CD14-positive monocyte (primary cell): ENCODE data around the gene CCDC32. TPM values are rescaled to one million over a fixed set of nuclear protein-coding genes. Genes with fewer than 3 reads are reported as not detected.
A peak's percentile ranks its signal among the peaks of the same experiment; 100 is the strongest.

Source experiments
- DNase-seq, 3 donors: peaks; one replicate each; pipeline ENCODE4 v3.0.0-alpha.2; 2011 to 2022
- H2AFZ ChIP-seq: 2 replicates; pipeline ENCODE4 v1.6.0; 2012; ENCODE audit warnings: mild to moderate bottlenecking, low read depth, low read length, inconsistent platforms; ENCODE audit not compliant: insufficient read depth, poor library complexity, severe bottlenecking
- H3K27ac ChIP-seq, 2 donors: 1 replicate in 1 of 2; 2 replicates in 1 of 2; pipeline ENCODE4 v1.5.1; 2012 to 2013; ENCODE audit warnings: low read length in 2 of 2, control low read depth in 1 of 2, inconsistent platforms in 1 of 2, low read depth in 1 of 2, mild to moderate bottlenecking in 1 of 2
- H3K27me3 ChIP-seq, 2 donors: one replicate each; pipeline versions ENCODE4 v1.6.0 to v1.6.1; 2011 to 2013; ENCODE audit warnings: low read length in 2 of 2; ENCODE audit not compliant: control insufficient read depth in 2 of 2, insufficient read depth in 2 of 2
- H3K36me3 ChIP-seq, 2 donors: replicated peaks in 1 of 2; 1 replicate in 1 of 2; 2 replicates in 1 of 2; pipeline versions ENCODE4 v1.5.1 to v1.6.1; 2012 to 2013; ENCODE audit warnings: low read length in 2 of 2, control low read depth in 1 of 2, inconsistent platforms in 1 of 2, mild to moderate bottlenecking in 1 of 2; ENCODE audit not compliant: insufficient read depth in 2 of 2, control insufficient read depth in 1 of 2
- H3K4me1 ChIP-seq, 2 donors: 1 replicate in 1 of 2; 2 replicates in 1 of 2; pipeline versions ENCODE4 v1.5.1 to v1.6.1; 2012 to 2013; ENCODE audit warnings: low read length in 2 of 2, control low read depth in 1 of 2, inconsistent platforms in 1 of 2, mild to moderate bottlenecking in 1 of 2, moderate library complexity in 1 of 2; ENCODE audit not compliant: insufficient read depth in 2 of 2, control insufficient read depth in 1 of 2
- H3K4me2 ChIP-seq: replicated peaks from 2 replicates; pipeline ENCODE3; 2012; ENCODE audit warnings: low read length, moderate library complexity, mild to moderate bottlenecking; ENCODE audit not compliant: poor library complexity, severe bottlenecking; ENCODE audit errors: extremely low read depth
- H3K4me3 ChIP-seq, 3 experiments: fragments of 200-600 bp in 1 of 3; sonication (generic) in 1 of 3; replicated peaks in 1 of 3; 1 replicate in 2 of 3; 2 replicates in 1 of 3; pipeline ENCODE4 v1.5.1; 2011 to 2013; ENCODE audit warnings: low read length in 3 of 3, mild to moderate bottlenecking in 3 of 3, control low read depth in 2 of 3, low read depth in 2 of 3, inconsistent platforms in 1 of 3, moderate library complexity in 1 of 3
- H3K79me2 ChIP-seq: 2 replicates; pipeline ENCODE4 v1.6.0; 2012; ENCODE audit warnings: mild to moderate bottlenecking, control low read depth, inconsistent platforms, low read length, moderate library complexity; ENCODE audit not compliant: insufficient read depth
- H3K9ac ChIP-seq: 2 replicates; pipeline ENCODE4 v1.6.0; 2017; ENCODE audit warnings: low read length, mild to moderate bottlenecking; ENCODE audit not compliant: insufficient read depth, poor library complexity, severe bottlenecking
- H3K9me3 ChIP-seq, 2 donors: replicated peaks in 1 of 2; 1 replicate in 1 of 2; 2 replicates in 1 of 2; pipeline versions ENCODE4 v1.5.1 to v1.6.1; 2012 to 2013; ENCODE audit warnings: low read length in 2 of 2, control low read depth in 1 of 2; ENCODE audit not compliant: control insufficient read depth in 1 of 2, insufficient read depth in 1 of 2
- H4K20me1 ChIP-seq: 2 replicates; pipeline ENCODE4 v1.6.0; 2012; ENCODE audit warnings: mild to moderate bottlenecking, low read length, control low read depth, moderate library complexity; ENCODE audit not compliant: insufficient read depth
- H3K27ac Mint-ChIP-seq, 7 donors: one replicate each; pipeline ENCODE4 v1.8.0; 2020; ENCODE audit warnings: mild to moderate bottlenecking in 7 of 7, mixed read lengths in 7 of 7, moderate library complexity in 6 of 7, inconsistent platforms in 2 of 7
- H3K27me3 Mint-ChIP-seq, 3 donors: one replicate each; pipeline ENCODE4 v1.8.0; 2021 to 2022; ENCODE audit warnings: low read depth in 3 of 3, mild to moderate bottlenecking in 3 of 3, mixed read lengths in 3 of 3, moderate library complexity in 3 of 3, inconsistent platforms in 1 of 3
- H3K36me3 Mint-ChIP-seq, 2 donors: one replicate each; pipeline ENCODE4 v1.8.0; 2020; ENCODE audit warnings: mixed read lengths in 2 of 2, inconsistent platforms in 1 of 2, mild to moderate bottlenecking in 1 of 2
- H3K4me1 Mint-ChIP-seq: one replicate; pipeline ENCODE4 v1.8.0; 2020; ENCODE audit warnings: mild to moderate bottlenecking, mixed read lengths
- H3K4me3 Mint-ChIP-seq, 2 donors: one replicate each; pipeline ENCODE4 v1.8.0; 2020; ENCODE audit warnings: mild to moderate bottlenecking in 2 of 2, mixed read lengths in 2 of 2, moderate library complexity in 1 of 2
- H3K9me3 Mint-ChIP-seq, 7 donors: one replicate each; pipeline ENCODE4 v1.8.0; 2020 to 2022; ENCODE audit warnings: mixed read lengths in 7 of 7, mild to moderate bottlenecking in 6 of 7, moderate library complexity in 6 of 7, inconsistent platforms in 2 of 7
- WGBS: methylation state at CpG from one replicate; pipeline ENCODE4 v1.1.5; 2013; ENCODE audit warnings: missing lambda C conversion rate; ENCODE audit not compliant: insufficient coverage; 5-methylcytosine and 5-hydroxymethylcytosine counted together
- intact Hi-C, 2 donors: fragments of 100-400 bp; cut with micrococcal nuclease; formaldehyde crosslinking; loops; one replicate each; pipeline versions ENCODE4 v1.15.0 to v1.15.1; 2023
- polyA plus RNA-seq, 3 donors: library from polyadenylated mRNA; depleted of rRNA in 1 of 3; unstranded in 2 of 3; stranded (reverse) in 1 of 3; fragments of 300-500 nt in 2 of 3; fragments of >200 nt in 1 of 3; fragmentation: Illumina TruSeq in 2 of 3; gene quantifications; 1 replicate in 2 of 3; 2 replicates in 1 of 3; pipeline ENCODE4 v1.2.3, GENCODE V29; 2012 to 2021
- TF ChIP-seq, protein P1 (sequence below): fragments of 200-600 bp; IDR thresholded peaks from one replicate; pipeline ENCODE4 v1.8.0; 2022; ENCODE audit warnings: antibody characterized with exemption, mild to moderate bottlenecking

Gene CCDC32
- polyA plus RNA-seq, 3 donors: 7.5 to 37.3 (median 30.8) TPM

DNA sequence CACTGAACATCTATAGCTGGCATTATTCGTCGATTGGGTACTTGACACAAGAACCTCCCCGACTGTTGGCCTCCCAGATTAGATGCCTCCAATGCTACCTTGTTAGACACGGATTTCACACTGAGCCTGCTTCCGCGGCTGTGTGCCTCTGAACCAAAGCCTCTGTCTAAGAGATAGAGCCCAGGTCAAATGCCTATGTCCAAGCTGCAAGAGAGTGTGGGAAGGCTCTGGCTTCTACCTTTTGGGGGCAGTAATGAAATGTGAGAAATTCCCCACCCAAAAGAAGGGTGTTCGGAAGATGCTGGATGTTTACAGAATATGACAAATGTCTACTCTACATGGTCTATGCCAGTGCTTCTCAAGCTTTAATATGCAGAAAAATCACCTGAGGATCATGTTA is 2.3 kb upstream of the CCDC32 start:
- intact Hi-C loops: loop anchor here (10.0 kb wide), 2 partner anchors 128 to 188 kb away; partner anchors contain the start of genes RAD51 (in 1 of the 2) and RMDN3 (in 1 of the 2)
- Mint-ChIP-seq H3K27ac (no peak overlapping the region), H3K4me1 (peaks cover 44% of the 10 kb centered on the region), H3K4me3 (no peak overlapping the region), H3K27me3 (peaks cover 2 to 8% (median 6%) of the 10 kb centered on the region in 3 donors), H3K9me3 (no peaks in the 10 kb centered on the region), H3K36me3 (peaks cover 5 to 9% of the 10 kb centered on the region in 2 donors)
- TF ChIP-seq, protein P1, sequence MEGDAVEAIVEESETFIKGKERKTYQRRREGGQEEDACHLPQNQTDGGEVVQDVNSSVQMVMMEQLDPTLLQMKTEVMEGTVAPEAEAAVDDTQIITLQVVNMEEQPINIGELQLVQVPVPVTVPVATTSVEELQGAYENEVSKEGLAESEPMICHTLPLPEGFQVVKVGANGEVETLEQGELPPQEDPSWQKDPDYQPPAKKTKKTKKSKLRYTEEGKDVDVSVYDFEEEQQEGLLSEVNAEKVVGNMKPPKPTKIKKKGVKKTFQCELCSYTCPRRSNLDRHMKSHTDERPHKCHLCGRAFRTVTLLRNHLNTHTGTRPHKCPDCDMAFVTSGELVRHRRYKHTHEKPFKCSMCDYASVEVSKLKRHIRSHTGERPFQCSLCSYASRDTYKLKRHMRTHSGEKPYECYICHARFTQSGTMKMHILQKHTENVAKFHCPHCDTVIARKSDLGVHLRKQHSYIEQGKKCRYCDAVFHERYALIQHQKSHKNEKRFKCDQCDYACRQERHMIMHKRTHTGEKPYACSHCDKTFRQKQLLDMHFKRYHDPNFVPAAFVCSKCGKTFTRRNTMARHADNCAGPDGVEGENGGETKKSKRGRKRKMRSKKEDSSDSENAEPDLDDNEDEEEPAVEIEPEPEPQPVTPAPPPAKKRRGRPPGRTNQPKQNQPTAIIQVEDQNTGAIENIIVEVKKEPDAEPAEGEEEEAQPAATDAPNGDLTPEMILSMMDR: no peak
- Histone ChIP-seq H3K27me3 (peaks cover 0 to 4% of the 10 kb centered on the region in 2 donors), H3K4me3 (no peak overlapping the region), H3K4me1 (peaks cover 30 to 39% of the 10 kb centered on the region in 2 donors), H3K79me2 (peaks cover 40% of the 10 kb centered on the region), H3K9ac (no peak overlapping the region), H3K4me2 (no peak overlapping the region), H3K9me3 (no peaks in the 10 kb centered on the region), H4K20me1 (no peaks in the 10 kb centered on the region), H3K27ac (no peak overlapping the region), H2AFZ (peak overlapping the region; percentile 15), H3K36me3 (peaks cover 5 to 16% of the 10 kb centered on the region in 2 donors)
- peak in 1 of 3 donors; percentile 14 for DNase-seq
- WGBS: 0% methylated on average over 1 of the region's 7 CpGs

DNA sequence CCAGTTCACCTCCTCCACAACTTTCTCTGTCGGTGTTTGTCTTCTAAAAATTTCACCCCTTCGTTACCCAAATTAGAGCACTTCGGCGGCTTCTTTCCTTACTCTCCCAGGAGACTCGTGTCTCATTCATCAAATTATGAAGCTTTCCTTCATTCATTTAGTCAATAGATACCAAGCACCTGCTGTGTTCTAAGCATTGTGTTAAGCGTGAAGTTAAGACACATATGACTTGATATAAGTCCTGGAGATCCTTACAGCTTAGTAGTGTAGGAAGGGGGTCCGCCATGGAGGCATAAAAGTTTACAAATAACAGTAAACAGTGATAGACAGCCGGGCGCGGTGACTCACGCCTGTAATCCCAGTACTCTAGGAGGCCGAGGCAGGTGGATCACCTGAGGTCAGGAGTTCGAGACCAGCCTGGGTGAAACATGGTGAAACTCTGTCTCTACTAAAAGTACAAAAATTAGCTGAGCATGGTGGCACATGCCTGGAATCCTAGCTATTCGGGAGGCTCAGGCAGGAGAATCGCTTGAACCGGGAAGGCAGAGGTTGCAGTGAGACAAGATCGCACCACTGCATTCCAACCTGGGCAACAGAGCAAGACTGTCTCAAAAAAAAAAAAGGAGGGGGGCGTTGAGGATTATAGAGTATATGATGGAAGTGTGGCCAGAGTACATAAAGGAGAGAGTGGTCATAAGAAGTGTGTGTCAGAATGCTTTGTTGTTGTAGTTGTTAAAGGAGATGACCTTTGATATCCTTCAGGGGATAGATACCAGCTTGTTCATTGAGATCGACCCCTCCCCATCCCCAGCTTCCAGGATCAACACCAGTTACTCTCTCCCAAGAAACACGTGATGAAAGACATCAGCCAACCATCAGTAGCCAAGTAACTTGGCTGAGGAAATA is 744 bp upstream of the CCDC32 start:
- Histone ChIP-seq H3K79me2 (peaks cover 34% of the 10 kb centered on the region), H3K4me1 (peaks cover 30 to 38% of the 10 kb centered on the region in 2 donors), H3K27ac (peak overlapping the region in 1 of 2 donors; percentile 97), H3K4me2 (peak overlapping the region; percentile 95), H2AFZ (peak overlapping the region; percentile 96), H3K9ac (peak overlapping the region; percentile 93), H3K27me3 (peaks cover 0 to 4% of the 10 kb centered on the region in 2 donors), H3K4me3 (peak overlapping the region; percentile 54 to 99 (median 91)), H3K9me3 (no peaks in the 10 kb centered on the region), H4K20me1 (no peaks in the 10 kb centered on the region), H3K36me3 (peaks cover 9 to 21% of the 10 kb centered on the region in 2 donors)
- peaks cover 43% of the 10 kb centered on the region for H3K4me1 Mint-ChIP-seq
- H3K4me3 Mint-ChIP-seq: peak overlapping the region; percentile 98 to 99
- WGBS: 56% methylated on average over 14 of the region's 20 CpGs
- peaks cover 5 to 15% of the 10 kb centered on the region in 2 donors for H3K36me3 Mint-ChIP-seq
- H3K27me3 Mint-ChIP-seq: peaks cover 1 to 8% (median 2%) of the 10 kb centered on the region in 3 donors
- no peak for DNase-seq
- H3K27ac Mint-ChIP-seq: peak overlapping the region; percentile 95 to 99 (median 98)
- TF ChIP-seq, protein P1: no peak
- intact Hi-C loops: loop anchor here (10.0 kb wide), 2 partner anchors 129 to 189 kb away; partner anchors contain the start of genes RAD51 (in 1 of the 2) and RMDN3 (in 1 of the 2)
- H3K9me3 Mint-ChIP-seq: no peaks in the 10 kb centered on the region
